GM04503 (cell line): Measurements from ENCODE around the gene DHX57.

ENCODE experiments used
- DNase-seq: peaks from one replicate; pipeline ENCODE4 v3.0.0-alpha.2; 2012; ENCODE audit warnings: low read depth

The DHX57 gene

DNA sequence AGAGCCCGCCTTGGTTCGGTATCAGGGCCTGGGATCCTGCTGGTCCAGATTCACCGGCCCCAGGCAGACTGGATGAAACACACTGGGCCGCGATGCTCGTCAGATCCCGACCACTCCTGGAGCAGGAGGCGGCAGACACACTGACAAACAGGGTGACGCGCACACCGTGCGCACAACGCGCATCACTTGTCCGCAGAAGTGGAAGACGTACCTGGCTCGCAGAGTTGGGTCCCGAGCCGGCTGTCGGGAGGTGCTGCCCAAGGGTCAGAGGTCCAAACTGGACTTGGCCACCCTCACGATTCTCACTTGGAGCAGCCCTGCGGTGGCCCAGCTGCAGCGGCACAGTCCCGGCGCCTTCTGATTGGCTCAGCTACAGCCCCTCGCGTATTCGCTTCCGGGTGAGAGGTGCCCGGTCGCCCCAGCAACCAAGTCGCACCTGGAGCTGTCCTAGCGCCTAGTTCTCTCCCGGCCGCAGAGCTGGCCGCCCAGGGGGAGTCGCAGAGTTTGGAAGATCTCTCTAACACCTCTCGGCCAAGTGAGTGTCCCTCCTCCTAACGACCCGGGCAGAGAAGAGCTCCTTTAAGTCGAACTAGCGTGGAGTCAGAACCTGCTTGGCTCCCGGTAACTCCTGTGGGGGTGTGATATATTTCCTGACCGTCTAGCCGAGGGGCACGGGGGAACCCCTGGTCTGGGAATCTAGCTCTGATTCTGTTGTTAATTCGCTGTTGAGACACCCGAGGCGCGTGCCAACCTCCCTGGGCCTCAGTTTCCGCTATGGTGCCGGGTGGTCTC lies at the start of gene DHX57, which contains the start of gene MORN2:
Gene DHX57, minus strand, starts transcription at position 359 of the 792 bp plus-strand sequence. CDS start 7,529 bp downstream, outside the sequence.
Gene MORN2, plus strand, starts transcription at position 401 of the 792 bp plus-strand sequence.
- peak; percentile 53 for DNase-seq

DNA sequence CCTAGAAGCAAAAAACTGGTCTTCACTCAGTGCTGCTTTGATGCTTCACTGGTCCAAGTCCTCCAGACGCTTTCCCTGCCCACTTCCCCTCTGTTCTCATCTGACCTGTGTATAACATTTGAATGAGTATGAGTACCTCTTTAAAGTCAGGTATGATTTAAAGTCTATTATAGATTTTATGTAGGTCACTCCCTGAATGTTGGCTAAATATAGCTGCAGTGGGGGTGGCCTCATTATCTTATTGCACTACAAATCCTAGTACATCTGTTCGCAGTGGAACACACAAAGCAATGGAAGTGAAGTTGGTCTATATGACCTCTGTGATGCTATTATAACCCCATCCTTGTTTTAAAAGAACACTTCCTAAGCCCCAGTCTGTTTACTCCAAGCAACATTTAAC lies 47.2 kb upstream of the DHX57 start:
- DNase-seq = no peak

- DNase-seq = no peak
These were observed 46.7 kb upstream of the DHX57 start for GRCh38 chr2:38922389-38922788.

DNA sequence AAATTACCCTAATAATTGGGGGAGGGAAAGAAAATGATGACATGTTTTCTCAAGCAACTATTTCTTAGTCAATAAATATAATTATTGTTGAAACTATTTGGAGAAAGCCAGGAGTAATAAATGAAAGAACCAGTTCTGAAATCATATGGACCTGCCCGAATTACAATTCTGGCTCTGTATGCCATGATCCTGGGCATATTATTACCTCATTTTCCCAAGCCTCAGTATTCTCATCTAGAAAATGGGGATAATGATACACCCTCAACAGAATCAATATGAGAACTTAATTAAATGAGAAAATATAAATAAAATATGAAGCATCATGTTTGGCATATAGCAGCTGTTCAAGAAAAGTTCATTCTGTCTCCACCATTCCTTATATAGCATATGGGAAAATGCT lies 36.9 kb upstream of the DHX57 start:
- DNase-seq = no peak

DNA sequence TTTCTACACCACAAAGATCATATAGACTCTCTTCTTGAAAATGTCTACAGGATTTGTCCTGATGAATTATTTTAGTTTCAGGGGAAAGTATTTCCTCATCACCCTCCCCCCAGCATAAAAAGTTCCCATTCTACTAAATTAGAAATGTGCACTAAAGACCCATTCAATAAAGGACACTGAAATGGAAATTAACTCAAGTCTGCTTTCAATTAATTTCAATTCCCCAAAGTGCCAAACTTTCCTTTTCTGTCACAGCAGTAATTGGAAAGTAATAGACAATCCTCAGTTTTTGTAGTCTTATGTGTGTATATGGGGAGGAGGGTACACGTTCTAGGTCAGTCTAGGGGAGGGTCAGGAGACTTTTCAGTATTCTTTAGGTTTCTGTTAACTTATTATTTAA lies 35.5 kb upstream of the DHX57 start:
- DNase-seq = no peak

DNA sequence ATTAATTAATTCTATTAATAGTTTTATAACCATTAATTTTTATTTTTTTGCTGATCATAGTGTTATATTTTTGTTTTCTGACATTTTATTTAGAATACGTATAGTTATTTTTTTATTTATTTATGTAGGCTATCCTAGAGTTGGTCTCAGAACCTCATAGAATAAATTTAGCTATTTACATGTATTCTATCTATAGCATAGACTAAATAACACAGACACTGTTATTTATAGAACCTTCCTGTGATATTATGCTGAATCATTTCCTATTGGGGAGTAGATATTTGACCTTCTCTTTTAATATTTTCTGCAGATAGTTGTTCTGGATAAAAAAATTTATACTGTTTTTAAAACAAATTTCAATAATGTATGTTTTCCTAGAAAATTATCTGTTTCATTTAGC lies 34.1 kb upstream of the DHX57 start:
- DNase-seq = no peak

DNA sequence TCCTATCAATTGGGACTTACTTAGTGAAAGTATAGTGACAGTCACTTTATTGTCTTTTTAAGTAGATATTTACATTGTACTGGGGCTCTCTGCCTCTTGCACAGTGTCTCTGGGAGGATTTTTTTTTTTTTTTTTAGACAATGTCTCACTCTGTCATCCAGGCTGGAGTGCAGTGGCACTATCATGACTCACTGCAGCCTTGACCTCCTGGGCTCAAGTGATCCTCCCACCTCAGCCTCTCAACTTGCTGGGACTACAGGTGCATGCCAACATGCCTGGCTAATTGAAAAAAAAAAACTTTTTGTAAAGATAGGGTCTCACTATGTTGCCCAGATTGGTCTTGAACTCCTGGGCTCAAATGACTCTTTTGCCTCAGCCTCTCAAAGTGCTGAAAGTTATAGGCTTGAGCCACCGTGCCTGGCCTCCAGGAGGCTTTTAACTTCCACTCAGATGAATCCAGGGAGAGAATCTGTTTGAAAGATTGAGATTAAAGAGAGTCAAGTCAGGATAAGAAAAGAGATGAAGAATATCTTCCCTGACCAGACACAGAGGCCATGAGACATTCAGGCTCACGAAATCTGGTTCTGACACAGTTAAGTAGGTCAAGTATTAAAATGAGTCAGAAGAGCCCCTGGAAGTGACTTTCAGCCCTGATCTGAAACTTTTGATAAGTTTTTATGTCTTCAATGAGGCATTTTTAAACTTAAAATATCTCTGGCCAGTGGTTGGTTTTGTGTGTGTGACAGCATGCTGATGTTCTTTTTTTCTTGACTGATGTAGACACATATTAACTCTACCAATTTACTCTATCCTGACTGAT lies 32.2 kb upstream of the DHX57 start:
- no peak for DNase-seq

DNA sequence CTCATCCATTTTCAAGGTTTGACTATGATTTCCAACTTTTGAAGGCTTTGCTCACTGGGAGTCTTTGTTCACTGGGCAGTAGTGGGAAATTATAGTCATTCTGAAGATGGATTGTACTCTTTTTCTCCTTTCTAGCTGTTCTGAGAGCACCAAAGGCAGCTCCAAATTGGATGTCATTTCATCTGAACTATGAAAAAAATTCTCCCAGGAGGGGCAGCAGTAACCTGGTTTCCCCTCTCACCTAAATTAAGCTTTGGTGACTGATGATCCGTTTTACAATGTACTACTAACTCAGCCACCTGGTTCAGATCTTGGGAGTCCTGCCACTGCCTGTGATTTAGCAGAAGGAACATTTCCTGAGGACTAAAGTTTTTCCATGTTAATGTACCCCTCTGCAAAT lies 31.5 kb upstream of the DHX57 start:
- no peak for DNase-seq

DNA sequence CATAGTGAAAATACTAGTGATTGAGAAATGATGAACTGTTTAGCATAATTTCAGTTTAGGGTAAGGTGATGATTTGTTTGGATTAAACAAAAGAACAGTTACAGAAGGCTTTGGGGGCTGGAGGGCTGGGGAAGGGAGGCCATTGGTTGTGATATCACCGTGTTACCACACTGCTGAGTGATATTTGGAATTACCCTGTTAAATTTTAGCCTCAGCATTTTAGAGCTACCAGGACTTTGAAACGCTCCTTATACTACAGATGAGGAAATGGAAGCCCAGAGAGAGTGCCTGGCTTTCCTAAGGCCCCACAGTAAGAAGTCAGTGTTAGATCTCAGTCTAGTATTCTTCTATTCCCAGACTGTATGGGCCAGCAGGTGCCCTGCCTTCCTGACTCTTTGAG lies 29.5 kb upstream of the DHX57 start:
- no peak for DNase-seq

DNA sequence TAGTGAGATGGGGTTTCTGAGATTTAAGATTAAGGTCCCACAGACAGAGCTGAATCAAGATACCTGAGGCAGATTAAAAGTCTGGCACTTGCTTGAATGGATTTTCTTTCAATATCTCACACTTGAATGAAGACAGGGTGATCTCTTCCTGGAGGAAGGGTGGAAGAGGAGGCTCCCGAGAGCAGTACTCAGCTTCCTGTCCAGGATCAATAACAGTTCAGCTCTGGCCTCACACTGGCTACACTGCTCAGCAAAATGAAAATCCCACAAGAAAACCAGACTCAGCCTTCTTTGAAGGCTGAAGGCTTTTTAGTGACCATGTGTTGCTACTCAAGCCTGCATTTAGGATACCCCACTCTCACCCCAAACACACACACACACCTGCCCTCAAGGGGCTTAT lies 25.0 kb upstream of the DHX57 start:
- DNase-seq = no peak

DNA sequence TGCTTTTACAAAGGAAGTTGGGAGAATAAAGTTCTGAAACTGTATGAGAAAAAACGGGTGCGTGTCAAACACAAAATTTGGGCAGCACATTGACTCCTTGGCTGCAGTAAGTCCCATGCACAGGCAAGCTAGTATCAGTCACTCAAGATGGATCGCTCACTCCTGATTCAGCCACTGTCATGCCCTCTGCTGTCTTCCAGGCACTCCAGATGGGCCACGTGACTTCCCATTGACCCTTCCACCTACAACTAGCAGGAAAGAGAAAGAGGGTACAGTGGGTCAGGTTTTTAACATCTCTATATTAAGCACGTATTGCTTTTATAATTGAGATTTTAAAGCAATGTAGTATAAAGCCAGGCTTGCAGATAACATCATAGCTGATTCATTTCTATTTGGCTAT lies 22.5 kb upstream of the DHX57 start:
- no peak for DNase-seq

GRCh38 chr2:38892819-38893218 lies 17.1 kb upstream of the DHX57 start:
- DNase-seq = no peak

DNA sequence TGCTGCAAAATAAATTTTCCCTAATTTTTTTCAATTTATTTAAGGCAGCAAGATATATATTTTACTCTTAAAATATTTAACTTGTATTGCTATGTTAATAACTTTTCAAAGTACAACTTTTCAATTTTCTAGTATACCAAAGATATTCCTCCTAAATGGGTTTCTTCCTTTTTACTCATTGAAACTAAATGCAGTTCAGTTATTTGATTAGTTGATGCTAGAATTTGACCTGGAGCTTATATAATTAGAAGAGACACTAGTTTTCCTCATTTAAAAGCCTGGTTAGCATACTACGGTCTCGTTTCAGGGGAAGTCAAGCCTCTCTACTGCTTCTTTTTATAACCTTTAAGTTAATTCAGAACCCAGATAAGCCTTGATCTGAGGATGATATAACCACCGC lies 13.8 kb upstream of the DHX57 start, which contains the start of gene ARHGEF33:
Gene ARHGEF33, plus strand, starts transcription at position 301 of the 400 bp plus-strand sequence. CDS start 29,573 bp downstream, outside the sequence.
- no peak for DNase-seq

- DNase-seq = no peak
These were observed 13.3 kb upstream of the DHX57 start for GRCh38 chr2:38889045-38889444.

GRCh38 chr2:38887902-38888554 lies 12.3 kb upstream of the DHX57 start:
- no peak for DNase-seq

GRCh38 chr2:38887347-38887746 lies 11.6 kb upstream of the DHX57 start:
- no peak for DNase-seq

DNA sequence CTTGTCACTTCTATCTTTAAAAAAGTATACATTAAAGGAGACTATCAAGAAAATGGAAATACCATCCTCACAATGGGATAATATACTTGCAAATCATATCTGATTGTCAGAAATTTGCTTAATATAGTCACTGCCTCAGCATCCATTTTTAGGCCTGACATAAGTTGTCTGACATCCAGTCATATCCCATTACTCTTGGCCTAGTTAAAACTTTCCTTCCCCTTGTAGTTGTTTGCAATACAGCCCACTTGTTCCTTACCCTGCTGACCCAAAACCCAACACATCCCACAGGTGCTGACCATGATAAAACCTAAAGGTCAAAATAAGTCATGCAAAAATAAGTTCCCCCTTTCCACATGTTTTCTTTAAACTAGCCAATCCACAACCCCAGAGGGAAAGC lies 10.3 kb upstream of the DHX57 start:
- no peak for DNase-seq

GRCh38 chr2:38876407-38876806 lies 673 bp upstream of the DHX57 start:
- DNase-seq = no peak

DNA sequence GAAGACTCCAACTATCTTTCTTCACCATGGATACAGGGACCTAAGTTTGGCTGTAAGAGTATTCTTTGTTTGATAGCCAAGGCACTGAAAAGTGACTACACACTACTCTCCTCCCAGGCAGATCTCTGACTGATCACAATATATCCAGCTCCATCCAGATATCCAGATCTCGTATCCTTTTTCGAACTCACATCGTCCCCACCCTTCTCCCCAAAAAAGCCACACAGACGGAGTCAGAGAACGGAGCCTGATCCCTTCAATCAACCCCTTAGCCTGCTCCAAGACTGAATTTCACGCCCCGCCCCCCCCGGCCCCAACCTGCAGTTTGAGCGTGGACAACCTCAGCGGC lies 533 bp downstream of the DHX57 start:
- DNase-seq = no peak

- DNase-seq = no peak
These were observed 2.0 kb downstream of the DHX57 start for GRCh38 chr2:38873763-38874162.

- no peak for DNase-seq
These were observed 4.3 kb downstream of the DHX57 start for GRCh38 chr2:38871432-38871831.

GRCh38 chr2:38866773-38867443 lies 8.8 kb downstream of the DHX57 start:
- no peak for DNase-seq
